WTC11 (cell line): Measurements from ENCODE around the gene BOLL. TPM values are rescaled to one million over a fixed set of nuclear protein-coding genes. Genes with fewer than 3 reads are reported as not detected.

Source experiments
- ATAC-seq: fragments of 200-7000 bp; cut with Tn5 transposase; 2 replicates; pipeline ENCODE4 v1.10.0; 2021; ENCODE audit warnings: mild to moderate bottlenecking, moderate library complexity
- CTCF ChIA-PET: fragments of 300-600 bp; sonication (Branson Sonifier 250); formaldehyde crosslinking; loops from one replicate; lab custom pipeline; 2021; ENCODE audit warnings: antibody characterized with exemption; lab: Charles Lee
- POLR2A ChIA-PET: fragments of 350-600 bp; sonication (Branson Sonifier 250); formaldehyde crosslinking; loops from one replicate; lab custom pipeline; 2021; ENCODE audit warnings: antibody characterized with exemption; lab: Charles Lee
- DNase-seq: peaks from one replicate; pipeline ENCODE4 v3.0.0; 2021; ENCODE audit warnings: low spot score
- H3K27ac Mint-ChIP-seq: 2 replicates; pipeline ENCODE4 v1.8.0; 2021; ENCODE audit warnings: mixed read lengths
- H3K27me3 Mint-ChIP-seq: 2 replicates; pipeline ENCODE4 v1.8.0; 2021; ENCODE audit warnings: low read depth, mild to moderate bottlenecking, moderate library complexity, mixed read lengths
- H3K36me3 Mint-ChIP-seq: 2 replicates; pipeline ENCODE4 v1.8.0; 2021; ENCODE audit warnings: mixed read lengths
- H3K4me1 Mint-ChIP-seq: 2 replicates; pipeline ENCODE4 v1.8.0; 2022; ENCODE audit warnings: mixed read lengths
- H3K4me3 Mint-ChIP-seq: 2 replicates; pipeline ENCODE4 v1.8.0; 2021; ENCODE audit warnings: mild to moderate bottlenecking, moderate library complexity, mixed read lengths
- H3K9me3 Mint-ChIP-seq: 2 replicates; pipeline ENCODE4 v1.8.0; 2021; ENCODE audit warnings: mixed read lengths
- AFF4 ChIP-seq: sonication (generic); formaldehyde crosslinking; IDR thresholded peaks from 2 replicates; pipeline ENCODE4 v1.8.1; 2023; ENCODE audit warnings: mild to moderate bottlenecking, missing genetic modification reagents, borderline replicate concordance
- ATF6 ChIP-seq: sonication (generic); formaldehyde crosslinking; IDR thresholded peaks from 2 replicates; pipeline ENCODE4 v1.8.1; 2023; ENCODE audit warnings: mild to moderate bottlenecking, missing genetic modification reagents
- CREB1 ChIP-seq: sonication (generic); formaldehyde crosslinking; IDR thresholded peaks from 2 replicates; pipeline ENCODE4 v1.8.0; 2023; ENCODE audit warnings: mild to moderate bottlenecking, missing genetic modification reagents
- E2F5 ChIP-seq: sonication (generic); formaldehyde crosslinking; IDR thresholded peaks from 2 replicates; pipeline ENCODE4 v1.8.1; 2022; ENCODE audit warnings: mild to moderate bottlenecking, moderate library complexity, missing genetic modification reagents
- FOXJ3 ChIP-seq: sonication (generic); formaldehyde crosslinking; IDR thresholded peaks from 2 replicates; pipeline ENCODE4 v1.9.0; 2021; ENCODE audit warnings: missing genetic modification reagents, mild to moderate bottlenecking, borderline replicate concordance
- FOXP4 ChIP-seq: sonication (generic); formaldehyde crosslinking; IDR thresholded peaks from 2 replicates; pipeline ENCODE4 v1.8.0; 2022; ENCODE audit warnings: mild to moderate bottlenecking, missing genetic modification reagents
- GTF2I ChIP-seq: fragments of 250-450 bp; sonication (Bioruptor Pico); conservative IDR thresholded peaks from 2 replicates; pipeline ENCODE4 v1.4.0; 2021; ENCODE audit warnings: mild to moderate bottlenecking
- HMGXB4 ChIP-seq: sonication (generic); formaldehyde crosslinking; IDR thresholded peaks from 2 replicates; pipeline ENCODE4 v1.8.1; 2023; ENCODE audit warnings: mild to moderate bottlenecking, moderate library complexity, missing genetic modification reagents
- IRF1 ChIP-seq: sonication (generic); formaldehyde crosslinking; IDR thresholded peaks from 2 replicates; pipeline ENCODE4 v1.8.0; 2023; ENCODE audit warnings: missing genetic modification reagents
- KAT7 ChIP-seq: sonication (generic); formaldehyde crosslinking; IDR thresholded peaks from 2 replicates; pipeline ENCODE4 v1.8.1; 2023; ENCODE audit warnings: missing genetic modification reagents, mild to moderate bottlenecking, borderline replicate concordance
- MXD4 ChIP-seq: fragments of 250-450 bp; sonication (Bioruptor Pico); IDR thresholded peaks from 2 replicates; pipeline ENCODE4 v1.8.0; 2021; ENCODE audit warnings: mild to moderate bottlenecking, moderate library complexity, borderline replicate concordance
- NFE2L1 ChIP-seq: sonication (generic); formaldehyde crosslinking; IDR thresholded peaks from 2 replicates; pipeline ENCODE4 v1.8.1; 2023; ENCODE audit warnings: missing genetic modification reagents
- NR1H2 ChIP-seq: sonication (generic); formaldehyde crosslinking; IDR thresholded peaks from 2 replicates; pipeline ENCODE4 v1.9.0; 2021; ENCODE audit warnings: mild to moderate bottlenecking, moderate library complexity, missing genetic modification reagents
- PREB ChIP-seq: sonication (generic); formaldehyde crosslinking; IDR thresholded peaks from 2 replicates; pipeline ENCODE4 v1.8.1; 2022; ENCODE audit warnings: mild to moderate bottlenecking, missing genetic modification reagents, moderate library complexity, borderline replicate concordance
- PRRX2 ChIP-seq: fragments of 250-450 bp; sonication (Bioruptor Pico); IDR thresholded peaks from 2 replicates; pipeline ENCODE4 v1.8.0; 2021; ENCODE audit warnings: mild to moderate bottlenecking
- RELA ChIP-seq: sonication (generic); formaldehyde crosslinking; IDR thresholded peaks from 2 replicates; pipeline ENCODE4 v1.8.1; 2022; ENCODE audit warnings: missing genetic modification reagents, mild to moderate bottlenecking, borderline replicate concordance
- TCF7 ChIP-seq: sonication (generic); formaldehyde crosslinking; IDR thresholded peaks from 2 replicates; pipeline ENCODE4 v1.8.0; 2022; ENCODE audit warnings: mild to moderate bottlenecking, low read depth, missing genetic modification reagents, moderate library complexity
- TP53 ChIP-seq: sonication (generic); formaldehyde crosslinking; IDR thresholded peaks from 2 replicates; pipeline ENCODE4 v1.8.1; 2023; ENCODE audit warnings: mild to moderate bottlenecking, missing genetic modification reagents
- ZNF138 ChIP-seq: sonication (generic); formaldehyde crosslinking; conservative IDR thresholded peaks from 2 replicates; pipeline ENCODE4 v1.8.1; 2022; ENCODE audit warnings: mild to moderate bottlenecking, moderate library complexity, missing genetic modification reagents
- ZNF263 ChIP-seq: sonication (generic); formaldehyde crosslinking; IDR thresholded peaks from 2 replicates; pipeline ENCODE4 v1.8.1; 2022; ENCODE audit warnings: low read depth, mild to moderate bottlenecking, moderate library complexity, missing genetic modification reagents
- total RNA-seq: library from RNA; stranded (reverse); gene quantifications from 3 replicates; pipeline ENCODE4 v1.2.3, GENCODE V29; 2021

BOLL gene
- total RNA-seq, 1 experiment from 2014 or later: 0.13 TPM

GRCh38 chr2:197760293-197760657, 24.8 kb downstream of the BOLL start:
- no peak overlapping the region for H3K4me3 Mint-ChIP-seq
- CTCF ChIA-PET: no interaction called here
- no peaks in the 10 kb centered on the region for H3K4me1 Mint-ChIP-seq
- peaks cover 9% of the 10 kb centered on the region for H3K27me3 Mint-ChIP-seq
- ATAC-seq (peak; percentile 84), DNase-seq (peak; percentile 16)
- no peak overlapping the region for H3K27ac Mint-ChIP-seq
- POLR2A ChIA-PET: no interaction called here
- TF ChIP-seq PRRX2 (no peak), NFE2L1 (no peak), KAT7 (CRISPR knock-in tag) (no peak), FOXJ3 (no peak), HMGXB4 (CRISPR knock-in tag) (no peak), IRF1 (no peak), NR1H2 (CRISPR knock-in tag) (no peak), MXD4 (CRISPR knock-in tag) (no peak), RELA (no peak), ZNF263 (CRISPR knock-in tag) (no peak), E2F5 (no peak), GTF2I (CRISPR knock-in tag) (no peak), FOXP4 (CRISPR knock-in tag) (no peak), TCF7 (no peak), ATF6 (CRISPR knock-in tag) (no peak), TP53 (CRISPR knock-in tag) (no peak), PREB (no peak), AFF4 (CRISPR knock-in tag) (no peak), ZNF138 (CRISPR knock-in tag) (no peak), CREB1 (CRISPR knock-in tag) (no peak)
- TF ChIP-seq, all 79 proteins: peak for 0
- peaks cover 11% of the 10 kb centered on the region for H3K36me3 Mint-ChIP-seq
- H3K9me3 Mint-ChIP-seq: peaks cover 30% of the 10 kb centered on the region
